Hematopoietic multipotent progenitor cell treated with erythropoietin and hydrocortisone succinate and interleukin-3 and kit ligand, for 17 days (in vitro differentiated cells): ENCODE data around the gene AZU1.

Experiments
- DNase-seq: peaks from one replicate; pipeline ENCODE4 v3.0.0-alpha.2; 2015; ENCODE audit warnings: low spot score

Gene AZU1

GRCh38 chr19:854549-854948, 26.9 kb downstream of the AZU1 start:
- no peak for DNase-seq

- no peak for DNase-seq
These were observed 27.5 kb downstream of the AZU1 start for GRCh38 chr19:855142-855541.

- no peak for DNase-seq
These were observed 28.0 kb downstream of the AZU1 start for GRCh38 chr19:855566-856120.

- no peak for DNase-seq
These were observed 30.6 kb downstream of the AZU1 start for GRCh38 chr19:858284-858683.

GRCh38 chr19:858868-859843, 31.5 kb downstream of the AZU1 start, which contains the start of gene CFD:
Gene CFD, plus strand, starts transcription at chr19:859664. Its CDS starts 26 bp downstream, at chr19:859690.
- DNase-seq, result no peak

GRCh38 chr19:861141-861755, 33.6 kb downstream of the AZU1 start:
- no peak for DNase-seq

- peak; percentile 65 for DNase-seq
These were observed 34.3 kb downstream of the AZU1 start for GRCh38 chr19:861756-862580.

GRCh38 chr19:862581-863314, 35.1 kb downstream of the AZU1 start:
- peak; percentile 74 for DNase-seq

GRCh38 chr19:863315-863620, 35.6 kb downstream of the AZU1 start:
- DNase-seq, result no peak

- no peak for DNase-seq
These were observed 39.2 kb downstream of the AZU1 start for GRCh38 chr19:866769-867300.

- no peak for DNase-seq
These were observed 39.7 kb downstream of the AZU1 start for GRCh38 chr19:867301-867793.

GRCh38 chr19:867855-868457, 40.3 kb downstream of the AZU1 start:
- DNase-seq, result no peak

GRCh38 chr19:868458-869244, 41.0 kb downstream of the AZU1 start:
- no peak for DNase-seq

- no peak for DNase-seq
These were observed 41.9 kb downstream of the AZU1 start for GRCh38 chr19:869245-870177.

- DNase-seq, result no peak
These were observed 42.7 kb downstream of the AZU1 start for GRCh38 chr19:870314-870713.

- no peak for DNase-seq
These were observed 43.3 kb downstream of the AZU1 start for GRCh38 chr19:870963-871401.

GRCh38 chr19:871446-872265, 44.0 kb downstream of the AZU1 start:
- DNase-seq, result no peak
